HG03558 (cell line): ENCODE results near the gene GPAM.

Experiments
- ATAC-seq: cut with Tn5 transposase; IDR thresholded peaks from one replicate; pipeline ENCODE4 v1.9.1; 2021; ENCODE audit warnings: moderate number of reproducible peaks; ENCODE audit not compliant: unreplicated experiment; ENCODE audit errors: extremely low read depth

GPAM gene

DNA sequence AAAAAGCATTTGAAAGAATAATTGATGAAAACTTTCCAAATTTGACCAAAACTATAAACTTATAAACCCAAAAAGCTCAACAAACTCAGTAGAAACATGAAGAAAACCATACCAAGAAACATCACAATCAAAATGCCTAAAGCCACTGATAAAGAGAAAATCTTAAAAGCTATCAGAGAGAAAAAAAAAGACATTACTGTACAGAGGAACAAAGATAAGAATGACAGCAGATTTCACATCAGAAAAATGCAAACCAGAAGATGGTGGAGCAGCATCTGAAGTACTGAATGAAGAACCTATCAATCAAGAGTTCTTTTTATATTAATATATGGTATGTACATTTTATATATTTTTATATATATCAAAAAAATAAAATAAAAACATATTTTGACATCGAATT lies 2.4 kb upstream of the GPAM start:
- no peak for ATAC-seq

DNA sequence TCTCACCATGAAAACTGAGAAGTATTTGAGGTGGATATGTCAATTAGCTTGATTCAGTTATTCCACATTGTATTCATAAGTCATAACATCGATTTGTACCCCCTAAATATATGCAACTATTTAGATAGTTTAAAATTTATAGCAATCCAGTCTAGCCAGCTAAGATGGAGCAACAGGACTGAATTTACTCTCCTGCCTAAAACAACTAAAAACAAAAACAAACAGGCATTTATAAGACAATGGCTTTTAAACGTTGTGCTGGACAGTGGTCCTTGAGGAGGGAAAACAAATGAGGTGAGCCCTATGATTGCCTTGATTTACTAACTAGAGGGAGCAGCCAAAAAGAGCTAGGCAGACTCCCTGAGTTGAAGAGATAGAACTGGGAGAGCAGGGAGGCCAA lies 814 bp upstream of the GPAM start:
- no peak for ATAC-seq

DNA sequence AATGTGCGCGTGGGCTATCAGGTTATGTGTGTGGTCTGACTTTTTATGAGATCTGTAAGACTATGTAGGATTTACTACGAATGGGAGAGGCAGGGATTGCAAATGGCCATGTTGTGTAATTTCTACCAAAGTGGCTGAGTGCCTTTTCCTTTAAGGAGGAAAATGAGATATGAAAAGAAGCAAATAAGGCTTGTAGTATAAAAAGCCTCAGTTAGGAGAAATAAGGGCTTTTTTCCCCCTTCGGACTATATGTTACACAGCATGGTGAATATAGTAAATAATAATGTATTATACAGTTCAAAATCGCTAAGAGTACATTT lies 447 bp upstream of the GPAM start:
- no peak for ATAC-seq

DNA sequence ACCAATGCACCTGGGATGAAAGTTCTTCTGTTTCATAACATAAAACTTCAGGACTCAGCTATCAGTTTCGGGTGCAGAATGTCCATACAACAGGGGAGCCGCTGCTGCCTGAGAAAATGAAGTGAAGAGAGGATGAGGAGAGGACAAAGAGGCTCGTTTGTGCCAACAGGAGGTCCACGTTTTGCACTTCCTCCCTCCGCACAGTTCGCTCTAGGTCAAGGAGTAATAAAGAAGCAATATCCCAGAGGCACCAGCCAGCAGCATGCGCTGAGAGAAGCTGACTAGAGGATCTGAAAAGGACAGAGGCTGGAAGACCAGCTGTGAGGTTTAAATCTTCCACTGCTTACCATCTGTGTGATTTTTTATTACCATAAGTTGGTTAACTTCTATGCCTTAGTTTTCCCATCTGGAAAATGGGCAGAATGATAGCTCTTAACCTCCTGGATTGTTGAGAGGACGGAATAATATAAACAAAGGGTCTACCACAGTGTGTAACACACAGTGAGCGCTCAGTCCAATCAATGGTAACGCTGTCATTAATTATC lies 709 bp downstream of the GPAM start:
- ATAC-seq, result no peak

DNA sequence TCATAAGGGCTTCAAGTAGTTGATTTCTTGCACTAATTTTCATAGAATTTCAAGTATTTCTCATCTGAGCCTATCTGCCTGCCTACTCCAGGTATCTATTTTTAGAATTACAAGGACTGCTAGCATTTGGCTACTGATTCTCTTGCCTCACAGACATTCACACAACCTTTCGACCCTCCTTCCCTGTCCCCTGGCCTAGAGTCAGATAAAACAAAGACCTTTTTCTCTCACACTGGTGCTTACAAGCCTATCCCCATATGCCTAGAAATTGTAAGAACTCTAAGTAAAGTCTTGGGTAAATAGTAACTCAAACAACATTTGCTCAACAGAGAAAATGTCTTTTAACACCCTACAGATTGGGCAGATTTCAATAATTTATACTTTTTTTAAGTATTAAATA lies 6.3 kb downstream of the GPAM start:
- ATAC-seq, result no peak

DNA sequence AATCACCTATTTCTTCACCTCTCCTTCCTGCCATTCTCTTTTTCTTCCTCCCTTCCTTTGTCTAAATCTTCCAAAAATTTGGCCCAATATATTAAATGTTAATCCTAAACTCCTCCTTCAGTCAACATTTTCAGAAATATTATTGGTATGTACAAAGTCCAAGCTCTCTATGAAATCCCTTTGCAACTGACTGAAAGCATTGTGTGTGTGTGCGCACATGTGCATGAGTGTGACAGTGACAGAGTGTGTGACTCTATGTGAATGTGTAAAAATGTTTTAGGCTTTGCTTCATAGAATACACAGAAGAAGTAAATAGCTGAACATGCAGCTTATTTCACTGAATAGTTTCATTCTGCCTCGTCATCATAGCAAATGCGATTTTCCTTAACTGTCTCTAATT lies 7.0 kb downstream of the GPAM start:
- ATAC-seq, result no peak

DNA sequence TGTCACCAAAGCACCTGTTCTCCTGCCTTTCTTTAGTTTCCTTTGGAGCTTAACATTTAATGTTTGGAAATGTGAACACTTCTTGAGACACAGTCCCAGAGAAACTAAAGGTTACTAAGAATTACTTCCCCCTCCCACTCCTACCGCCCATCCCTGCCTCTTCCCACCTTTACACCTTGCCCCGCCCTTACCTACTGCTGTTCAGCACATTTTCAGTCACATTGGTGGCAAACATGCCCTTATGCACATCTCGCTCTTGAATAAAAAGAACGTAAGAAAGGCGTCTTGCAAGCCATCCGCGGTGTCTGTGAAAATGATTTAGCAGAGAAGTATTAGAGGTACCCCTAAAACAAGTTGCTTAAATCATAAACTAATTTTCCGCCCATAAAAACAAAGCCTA lies 8.2 kb downstream of the GPAM start:
- ATAC-seq, result no peak

DNA sequence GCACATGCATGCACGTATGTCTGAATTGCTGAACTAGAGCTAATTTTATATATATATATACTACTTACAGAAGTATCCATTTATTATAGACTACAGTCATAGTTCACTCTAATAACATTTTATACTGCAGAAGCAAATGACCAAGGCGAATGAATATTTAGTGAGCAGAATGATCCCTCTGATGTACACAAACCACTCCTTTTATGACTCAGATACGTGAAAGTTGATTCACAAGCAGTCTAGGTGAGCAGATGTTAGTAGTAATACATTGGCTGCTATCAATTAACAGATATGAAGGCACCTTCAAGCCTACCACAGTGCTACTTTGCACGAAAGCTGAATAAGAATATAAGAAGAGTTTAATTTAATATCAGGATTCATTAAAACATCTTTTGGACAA lies 10.4 kb downstream of the GPAM start:
- ATAC-seq, result no peak

DNA sequence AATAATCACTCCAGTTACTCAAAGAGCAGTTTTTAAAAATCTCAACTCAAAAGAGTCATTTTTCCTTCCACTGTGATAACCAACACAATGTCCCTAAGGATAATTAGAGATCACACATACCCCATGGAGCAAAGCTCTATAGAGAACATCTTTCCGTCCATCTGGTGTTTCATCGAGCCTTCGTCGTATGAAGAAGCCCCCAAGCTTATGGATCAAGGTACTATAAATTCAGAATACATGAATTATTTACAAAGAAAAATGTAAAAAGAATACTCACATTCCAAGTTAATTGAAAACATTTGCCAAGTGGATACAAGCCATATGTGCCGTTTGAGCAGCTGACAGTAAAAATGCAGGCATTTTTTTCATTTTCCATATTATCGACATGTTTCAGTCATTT lies 14.8 kb downstream of the GPAM start:
- ATAC-seq, result no peak

DNA sequence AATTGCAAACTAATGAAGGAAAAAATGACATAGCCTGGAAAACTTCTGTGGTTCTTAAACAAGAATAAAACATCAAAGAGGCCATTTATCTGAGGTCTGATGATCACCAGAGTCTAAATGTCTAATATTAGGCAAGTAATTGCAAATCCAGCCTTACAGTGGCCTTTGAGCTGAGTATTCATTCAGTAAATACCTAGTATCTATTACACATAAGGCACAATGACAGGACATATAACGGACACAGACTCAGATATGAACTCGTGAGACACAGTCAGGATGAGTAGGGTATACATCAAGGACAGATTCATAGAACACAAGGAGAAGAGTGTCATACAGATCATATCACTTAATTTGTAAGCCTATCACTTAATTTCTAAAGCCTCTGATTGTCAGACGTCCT lies 16.8 kb downstream of the GPAM start:
- no peak for ATAC-seq

DNA sequence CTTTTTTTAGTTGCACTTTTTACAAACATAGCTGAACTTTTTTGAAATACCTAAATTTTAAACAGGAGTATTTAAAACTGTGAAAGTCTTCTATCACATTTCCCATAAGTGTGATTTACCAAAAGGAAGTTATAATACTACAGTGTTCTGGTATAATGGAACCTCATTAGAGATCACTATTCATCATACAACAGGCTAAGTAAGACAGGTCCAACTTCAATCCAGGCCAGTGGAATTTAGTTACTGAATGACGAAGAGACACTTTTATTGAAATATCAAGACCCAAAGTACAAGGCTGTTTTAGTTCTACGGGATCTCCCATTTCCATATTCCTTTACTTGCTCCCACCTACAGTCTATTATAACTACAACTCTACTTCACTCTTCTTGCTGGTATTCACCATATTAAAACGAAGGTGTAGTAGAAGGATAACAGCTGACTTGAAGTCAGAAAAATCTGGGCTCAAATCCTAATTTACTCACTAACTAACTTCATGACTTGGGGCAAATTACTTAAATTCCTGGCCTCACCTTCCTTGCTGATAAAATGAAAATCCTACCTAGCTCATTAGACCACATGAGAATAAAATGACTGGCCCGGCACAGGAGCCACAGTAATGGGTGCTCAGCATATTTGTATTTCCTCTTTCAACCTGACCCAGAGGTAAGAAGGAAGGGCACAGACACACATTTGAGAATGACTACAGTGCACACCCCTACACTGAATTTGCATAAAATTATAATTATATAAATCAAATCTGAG lies 21.6 kb downstream of the GPAM start:
- no peak for ATAC-seq

DNA sequence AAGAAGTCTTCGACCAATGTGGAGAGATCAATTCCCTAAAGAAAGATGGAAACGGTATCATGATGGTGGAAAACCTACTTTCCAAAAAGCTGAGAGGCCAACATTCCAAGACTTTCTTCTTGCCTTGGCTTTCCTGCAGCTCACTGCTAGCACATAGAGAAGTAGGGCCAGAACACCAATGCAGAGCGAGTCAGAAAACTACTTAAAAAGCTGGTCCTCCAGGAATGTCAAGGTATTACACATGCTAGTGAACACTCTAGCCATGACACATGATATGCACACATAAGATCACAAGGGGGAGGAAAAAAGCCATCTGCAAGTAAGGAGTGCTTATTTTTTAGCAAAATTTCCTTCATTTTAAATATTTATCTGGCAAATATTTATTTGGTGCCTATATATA lies 22.7 kb downstream of the GPAM start:
- ATAC-seq, result no peak

DNA sequence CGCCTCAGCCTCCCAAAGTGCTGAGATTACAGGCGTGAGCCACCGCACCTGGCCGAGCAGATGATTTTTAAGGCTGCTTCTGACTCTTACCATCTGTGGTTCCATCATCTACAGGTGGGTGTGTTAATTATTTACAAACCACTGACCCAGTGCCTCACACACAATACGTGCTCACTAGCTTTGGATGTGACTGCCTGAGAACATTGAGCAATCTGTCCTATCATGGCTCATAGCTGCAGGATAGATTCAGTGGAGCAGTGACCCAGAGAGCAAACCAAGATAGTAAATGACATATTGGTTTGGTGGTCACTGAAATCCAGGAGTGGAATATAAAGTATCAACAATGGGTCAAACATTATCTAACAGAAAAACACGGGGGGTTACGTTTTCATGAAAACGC lies 24.1 kb downstream of the GPAM start:
- no peak for ATAC-seq

DNA sequence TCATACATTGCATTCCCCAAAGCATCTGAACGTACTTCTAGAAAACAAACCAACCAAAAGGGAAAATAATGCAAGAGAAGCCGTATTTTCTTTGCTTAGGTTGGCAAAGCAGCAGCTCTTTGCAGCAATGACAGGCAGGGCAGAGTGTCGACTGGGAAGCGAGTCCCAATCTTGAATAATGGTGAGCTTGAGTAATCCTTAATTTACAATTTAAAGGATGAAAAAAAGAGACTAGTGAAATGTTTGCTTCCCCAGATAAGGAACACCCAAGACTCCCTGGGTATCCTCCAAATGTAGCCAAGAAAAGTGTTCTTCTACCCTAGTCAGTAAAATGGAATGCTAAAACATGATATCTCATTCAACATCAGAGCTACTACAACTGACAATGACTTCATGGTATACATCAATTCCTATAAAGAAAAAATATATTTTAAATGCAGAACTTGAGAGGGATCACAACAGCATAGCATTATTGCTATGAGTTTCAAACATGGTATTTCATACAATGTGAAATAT lies 32.0 kb downstream of the GPAM start:
- ATAC-seq, result no peak

DNA sequence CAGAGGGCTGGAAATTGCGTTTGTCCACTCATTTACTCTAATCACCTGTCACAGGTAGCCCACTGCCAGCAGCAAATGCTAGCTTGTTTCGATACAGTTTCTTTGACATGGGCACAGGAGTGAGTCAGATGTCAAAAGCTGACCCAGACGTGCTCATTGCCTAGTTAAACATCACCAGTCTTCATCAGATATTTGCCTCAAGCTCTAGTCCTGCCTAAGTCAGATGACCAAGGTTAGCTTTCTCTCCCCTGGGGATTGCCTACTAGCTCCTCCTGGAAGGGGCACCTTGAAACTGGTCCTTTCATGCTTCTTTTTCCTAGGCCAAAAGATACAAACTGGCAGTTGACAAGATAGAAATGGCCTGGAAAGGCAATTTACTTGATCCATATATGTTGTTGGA lies 35.2 kb downstream of the GPAM start:
- no peak for ATAC-seq

DNA sequence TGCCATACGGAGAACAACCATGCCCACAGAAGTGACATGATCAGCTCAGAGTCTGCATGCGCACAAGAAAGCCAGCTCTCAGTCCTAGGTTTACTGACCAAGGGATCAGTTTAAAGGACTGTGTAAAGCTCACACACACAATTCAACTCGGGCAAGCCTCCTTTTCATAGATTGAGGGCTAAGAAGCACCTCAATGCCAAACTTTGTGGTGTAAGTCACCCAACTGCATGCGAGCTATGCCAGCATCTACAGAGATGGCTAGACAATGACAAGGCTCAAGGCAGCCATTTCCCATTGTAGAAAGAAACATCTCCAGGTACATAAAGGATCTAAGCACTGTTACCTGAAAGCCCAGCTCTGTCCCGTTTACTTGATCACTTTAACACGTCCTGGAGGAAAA lies 36.8 kb downstream of the GPAM start:
- ATAC-seq, result no peak

DNA sequence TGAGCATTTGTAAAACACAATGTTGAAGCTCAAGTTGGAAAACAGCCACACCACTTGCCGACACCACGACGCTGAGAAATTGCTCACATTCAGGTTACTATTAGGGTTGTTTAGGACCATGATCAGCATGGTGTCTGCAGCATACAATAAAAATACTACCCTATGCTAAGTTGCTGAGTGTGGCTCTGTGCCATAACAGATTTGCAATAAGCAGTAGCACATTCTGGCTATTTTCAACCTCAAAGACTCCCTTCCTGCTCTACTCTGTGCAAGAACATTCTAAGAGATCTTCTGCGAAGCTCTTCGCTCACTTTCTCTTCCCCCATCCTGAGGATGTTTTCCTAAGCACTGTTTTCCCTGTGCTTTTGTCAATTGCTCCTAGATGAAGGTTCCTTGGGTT lies 38.3 kb downstream of the GPAM start:
- ATAC-seq, result no peak

DNA sequence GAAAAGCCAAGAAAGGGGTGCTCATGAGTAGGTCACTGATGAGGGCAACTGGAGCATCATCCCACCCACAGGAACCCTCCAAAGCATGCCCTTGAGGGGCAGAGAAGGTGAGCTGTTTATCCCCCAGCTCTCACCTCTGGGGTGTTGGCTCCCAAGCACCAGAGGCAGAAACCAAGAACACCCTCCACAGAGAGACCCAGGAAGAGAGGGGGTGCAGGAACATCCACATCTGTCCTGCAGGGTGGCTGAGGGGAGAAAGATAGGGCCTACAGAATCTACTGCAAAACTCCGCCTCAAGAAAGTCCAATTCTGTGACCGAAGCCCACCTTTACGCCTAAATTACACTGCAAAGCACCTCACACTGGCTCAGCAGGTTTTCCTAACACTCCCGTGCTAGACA lies 40.1 kb downstream of the GPAM start:
- ATAC-seq, result no peak

DNA sequence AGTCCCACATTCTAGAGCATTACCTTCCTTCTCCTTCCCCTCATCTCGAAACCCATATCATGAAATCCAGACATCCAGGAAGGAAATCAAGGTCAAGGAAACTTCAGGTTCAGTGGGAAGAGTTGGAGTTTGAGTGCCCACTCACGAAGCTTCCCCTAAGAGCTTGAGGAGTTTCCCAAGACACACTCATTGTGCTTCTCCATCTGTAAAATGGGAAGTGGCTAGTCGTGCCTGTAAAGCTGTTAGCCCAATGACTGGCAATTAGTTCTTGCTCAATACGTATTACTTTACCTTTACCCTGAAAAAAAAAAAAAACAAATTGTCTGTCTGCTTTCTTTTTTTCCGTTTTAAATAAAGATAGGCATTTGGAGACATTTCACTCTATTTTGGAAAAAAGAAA lies 42.3 kb downstream of the GPAM start:
- no peak for ATAC-seq

DNA sequence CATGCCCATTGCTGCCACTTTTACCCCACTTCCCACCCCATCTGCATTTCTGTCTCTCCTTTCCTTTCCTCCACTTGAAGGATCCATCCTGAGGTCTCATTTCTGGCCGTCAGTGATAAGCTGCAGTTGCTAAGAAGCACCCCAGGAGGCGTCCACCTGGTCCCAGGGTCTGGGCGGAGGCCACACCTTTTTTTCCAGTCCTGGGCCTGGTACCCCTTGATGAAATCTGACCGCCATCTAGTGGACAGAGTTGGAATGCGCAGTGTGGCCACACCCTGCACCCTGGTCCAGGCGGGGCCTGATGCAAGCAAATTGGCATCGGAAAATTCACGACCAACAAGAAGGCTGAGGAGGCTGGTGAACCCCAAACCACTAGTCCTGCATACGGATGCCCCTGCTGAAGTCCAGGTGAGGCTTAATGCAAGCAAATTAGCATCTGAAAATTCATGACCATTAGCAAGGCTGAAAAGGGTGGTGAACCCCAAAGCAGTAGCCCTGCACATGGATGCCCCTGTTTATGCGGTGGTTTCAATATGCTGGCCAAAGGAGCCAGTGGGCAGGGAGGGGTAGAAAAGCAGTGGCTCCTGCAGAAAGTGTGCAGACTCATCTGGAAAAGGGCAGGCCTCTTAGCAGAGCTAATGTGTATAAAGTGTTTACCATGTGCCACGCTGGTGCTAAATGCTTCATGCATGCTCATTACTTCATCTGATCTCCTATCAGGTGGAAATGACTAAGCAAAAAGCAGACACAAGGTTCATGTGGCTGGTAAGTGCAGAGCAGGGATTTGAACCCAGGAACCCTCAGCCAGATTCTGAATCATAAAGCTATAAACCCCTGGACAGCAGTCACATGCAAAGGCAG lies 43.2 kb downstream of the GPAM start:
- peak; percentile 97 for ATAC-seq

DNA sequence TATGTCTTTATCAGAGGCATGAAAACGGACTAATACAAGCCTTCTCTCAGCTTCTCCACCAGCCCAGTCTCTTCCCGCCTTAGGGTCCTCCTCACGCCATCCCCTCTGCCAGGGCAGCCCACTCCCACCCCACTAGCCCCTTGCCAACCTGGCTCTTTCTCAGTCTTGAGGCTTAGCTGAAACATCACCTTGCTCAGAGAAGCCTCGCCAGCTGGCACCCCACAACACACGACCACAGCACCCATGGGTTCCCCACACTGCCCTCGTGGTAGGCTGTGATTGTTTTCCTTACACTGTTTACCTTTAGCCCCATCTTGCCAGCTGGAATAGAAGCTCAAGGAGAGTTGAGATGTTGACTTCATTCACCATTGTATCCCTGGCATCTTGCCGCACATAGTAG lies 44.4 kb downstream of the GPAM start:
- no peak for ATAC-seq
